Measurements from ENCODE around the gene ELMOD2. TPM values are rescaled to one million over a fixed set of nuclear protein-coding genes. Genes with fewer than 3 reads are reported as not detected.

Gene ELMOD2
- total and polyA plus RNA-seq, 2 of the 13 experiments (the other 11 are each of a cell fraction or from before 2014, with no cell fraction given): 10.2 to 38.1 TPM

- no peak for TF ChIP-seq ZNF512B (CRISPR knock-in tag; IDR thresholded peaks at IDR 0.05; ENCODE audit: borderline replicate concordance)
- TF ChIP-seq MAX (IDR thresholded peaks at IDR 0.05): peak; percentile 82
- no peak for TF ChIP-seq MAF1 (CRISPR knock-in tag; IDR thresholded peaks at IDR 0.05; ENCODE audit: borderline replicate concordance)
- TF ChIP-seq ZFX (CRISPR knock-in tag; IDR thresholded peaks at IDR 0.05; ENCODE audit: low read depth): peak; percentile 79
- TF ChIP-seq ZNF33A (CRISPR knock-in tag; IDR thresholded peaks at IDR 0.05; ENCODE audit: borderline replicate concordance): no peak
- TF ChIP-seq MAFF (IDR thresholded peaks at IDR 0.05; ENCODE audit: low read depth, low read length): no peak
- TF ChIP-seq ZNF530 (CRISPR knock-in tag; IDR thresholded peaks at IDR 0.05; ENCODE audit: low read depth): no peak
- no peak for TF ChIP-seq NFAT5 (CRISPR knock-in tag; IDR thresholded peaks at IDR 0.05)
- no peak for TF ChIP-seq SRSF1 (optimal IDR thresholded peaks at IDR 0.05; ENCODE audit: low read depth, low read length)
- TF ChIP-seq ZNF629 (CRISPR knock-in tag; conservative IDR thresholded peaks at IDR 0.05): 0 out of 2 replicates have a peak, but pooled peaks have one; percentile 6
- no peak for TF ChIP-seq ZNF549 (CRISPR knock-in tag; IDR thresholded peaks at IDR 0.05)
- peak; percentile 70; the same call in 1 of the 2 replicates for TF ChIP-seq FOXJ3 (CRISPR knock-in tag; IDR thresholded peaks at IDR 0.05; ENCODE audit: borderline replicate concordance)
- TF ChIP-seq ZNF276 (CRISPR knock-in tag; IDR thresholded peaks at IDR 0.05; ENCODE audit: low read depth): no peak
- TF ChIP-seq TOPORS (CRISPR knock-in tag; IDR thresholded peaks at IDR 0.05): peak; percentile 67
- TF ChIP-seq HINFP (CRISPR knock-in tag; IDR thresholded peaks at IDR 0.05; ENCODE audit: low read depth): no peak
- no peak for TF ChIP-seq NFE2L1 (CRISPR knock-in tag; IDR thresholded peaks at IDR 0.05; ENCODE audit: borderline replicate concordance)
These were observed at the start of gene ELMOD2 (continued) for GRCh38 chr4:140523857-140524742.
